ENCODE data around the gene AP2B1.

Gene AP2B1

GRCh38 chr17:35587074-35587961, at the start of gene AP2B1:
Gene AP2B1, plus strand, starts transcription at chr17:35587322. Its CDS starts 6,709 bp downstream, at chr17:35594031.
- H3K4me3 ChIP-seq (ENCODE audit: low read depth, low read length), result peak within 1 kb of the TSS; percentile 76
- no peak for TF ChIP-seq CTCF (IDR thresholded peaks at IDR 0.05; ENCODE audit: low read depth, low read length)

- H3K4me3 ChIP-seq (ENCODE audit: low read depth, low read length), result no peak within 1 kb of the TSS
These were observed 49.5 kb upstream of the AP2B1 start, which contains the start of gene SLFN12L for GRCh38 chr17:35537601-35538141. Gene SLFN12L, minus strand, starts transcription at chr17:35537678. Its CDS starts 15,314 bp downstream, at chr17:35522364.

GRCh38 chr17:35539659-35540026, 47.5 kb upstream of the AP2B1 start:
- no peak for TF ChIP-seq CTCF (IDR thresholded peaks at IDR 0.05; ENCODE audit: low read depth, low read length)
- no peak overlapping the region for H3K4me3 ChIP-seq (ENCODE audit: low read depth, low read length)

More at GRCh38 chr17:35537601-35538141, 49.5 kb upstream of the AP2B1 start, which contains the start of gene SLFN12L:
- TF ChIP-seq CTCF (IDR thresholded peaks at IDR 0.05; ENCODE audit: low read depth, low read length), result no peak

GRCh38 chr17:35540589-35541404, 46.3 kb upstream of the AP2B1 start:
- TF ChIP-seq CTCF (IDR thresholded peaks at IDR 0.05; ENCODE audit: low read depth, low read length), result no peak
- peak overlapping the region; percentile 54 for H3K4me3 ChIP-seq (ENCODE audit: low read depth, low read length)

- H3K4me3 ChIP-seq (ENCODE audit: low read depth, low read length), result peak overlapping the region; percentile 54
- TF ChIP-seq CTCF (IDR thresholded peaks at IDR 0.05; ENCODE audit: low read depth, low read length), result no peak
These were observed 45.7 kb upstream of the AP2B1 start for GRCh38 chr17:35541434-35541833.

- TF ChIP-seq CTCF (IDR thresholded peaks at IDR 0.05; ENCODE audit: low read depth, low read length), result no peak
- no peak overlapping the region for H3K4me3 ChIP-seq (ENCODE audit: low read depth, low read length)
These were observed 44.1 kb upstream of the AP2B1 start for GRCh38 chr17:35542990-35543389.

Data from WI38 (cell line).